Left ventricle myocardium inferior (tissue), 1 donor: ENCODE measurements around the gene JAM3. TPM values are rescaled to one million over a fixed set of nuclear protein-coding genes. Genes with fewer than 3 reads are reported as not detected.

ENCODE experiments used
- DNase-seq: peaks from one replicate; pipeline ENCODE4 v3.0.0-alpha.2; 2020
- H3K27ac ChIP-seq: fragments of 200-600 bp; replicated peaks from 2 replicates; pipeline ENCODE4 v1.8.0; 2021
- H3K27me3 ChIP-seq: fragments of 200-600 bp; 2 replicates; pipeline ENCODE4 v1.8.0; 2021; ENCODE audit warnings: low read depth
- H3K36me3 ChIP-seq: fragments of 200-600 bp; 2 replicates; pipeline ENCODE4 v1.8.0; 2021
- H3K4me1 ChIP-seq: fragments of 200-600 bp; 2 replicates; pipeline ENCODE4 v1.8.0; 2021
- H3K4me3 ChIP-seq: fragments of 200-600 bp; 2 replicates; pipeline ENCODE4 v1.8.0; 2021; ENCODE audit warnings: mild to moderate bottlenecking, moderate library complexity
- H3K9me3 ChIP-seq: fragments of 200-600 bp; replicated peaks from 2 replicates; pipeline ENCODE4 v1.8.0; 2021
- intact Hi-C: fragments of 100-400 bp; cut with micrococcal nuclease; formaldehyde crosslinking; loops from one replicate; pipeline ENCODE4 v1.11.0; 2022
- total RNA-seq: library from RNA; stranded (reverse); fragmentation: NEBNext Ultra II Directional; extraction: Animal tissue kit (Norgen Biotek cat#: 25700); gene quantifications from one replicate; pipeline ENCODE4 v1.2.1, GENCODE V29; 2021
- TF ChIP-seq, protein P1 (sequence below): fragments of 200-600 bp; IDR thresholded peaks from 2 replicates; pipeline ENCODE4 v1.8.0; 2021; ENCODE audit warnings: antibody characterized with exemption, mild to moderate bottlenecking, borderline replicate concordance
- donor health status: DM: no; HTN: yes; CAD: no; lungs with severe emphysema.

Gene JAM3
- total RNA-seq, 1 donor from 2014 or later, result 36.2 TPM

DNA sequence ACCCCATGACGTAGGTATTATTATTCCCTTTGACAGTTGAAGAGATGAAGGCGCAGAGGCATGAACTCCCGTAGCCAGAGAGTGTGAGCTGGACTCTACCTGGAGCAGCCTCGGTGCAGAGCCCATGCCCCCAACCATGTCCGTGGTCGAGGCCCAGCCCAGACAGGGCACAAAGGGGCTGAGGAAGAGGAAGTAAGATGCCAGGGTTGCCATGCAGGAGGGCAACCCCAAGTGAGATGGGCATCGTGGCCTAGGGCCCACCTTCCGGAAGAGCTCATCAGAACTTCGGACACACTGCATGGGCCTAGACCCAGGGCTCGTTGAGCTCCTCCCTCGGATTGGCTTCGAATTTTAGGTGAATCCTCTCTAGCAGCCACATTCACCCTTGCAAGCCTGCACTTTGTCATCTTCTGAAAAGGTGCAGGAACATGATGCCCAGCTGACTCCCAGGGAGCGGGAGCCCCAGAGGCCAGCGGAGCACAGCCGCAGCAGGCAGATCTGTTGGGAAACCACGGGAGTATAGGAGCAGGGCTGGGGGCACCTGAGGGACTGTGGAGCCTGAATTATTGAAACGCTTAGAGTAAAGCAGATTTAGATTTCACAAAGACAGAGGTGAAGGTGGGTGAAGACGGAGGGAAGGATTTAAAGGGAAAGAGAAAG is 29.0 kb upstream of the JAM3 start:
- no peaks in the 10 kb centered on the region for H3K27me3 ChIP-seq
- DNase-seq, result no peak
- no peaks in the 10 kb centered on the region for H3K36me3 ChIP-seq
- no peak overlapping the region for H3K4me3 ChIP-seq
- intact Hi-C loops, result no loop called here
- TF ChIP-seq, protein P1, sequence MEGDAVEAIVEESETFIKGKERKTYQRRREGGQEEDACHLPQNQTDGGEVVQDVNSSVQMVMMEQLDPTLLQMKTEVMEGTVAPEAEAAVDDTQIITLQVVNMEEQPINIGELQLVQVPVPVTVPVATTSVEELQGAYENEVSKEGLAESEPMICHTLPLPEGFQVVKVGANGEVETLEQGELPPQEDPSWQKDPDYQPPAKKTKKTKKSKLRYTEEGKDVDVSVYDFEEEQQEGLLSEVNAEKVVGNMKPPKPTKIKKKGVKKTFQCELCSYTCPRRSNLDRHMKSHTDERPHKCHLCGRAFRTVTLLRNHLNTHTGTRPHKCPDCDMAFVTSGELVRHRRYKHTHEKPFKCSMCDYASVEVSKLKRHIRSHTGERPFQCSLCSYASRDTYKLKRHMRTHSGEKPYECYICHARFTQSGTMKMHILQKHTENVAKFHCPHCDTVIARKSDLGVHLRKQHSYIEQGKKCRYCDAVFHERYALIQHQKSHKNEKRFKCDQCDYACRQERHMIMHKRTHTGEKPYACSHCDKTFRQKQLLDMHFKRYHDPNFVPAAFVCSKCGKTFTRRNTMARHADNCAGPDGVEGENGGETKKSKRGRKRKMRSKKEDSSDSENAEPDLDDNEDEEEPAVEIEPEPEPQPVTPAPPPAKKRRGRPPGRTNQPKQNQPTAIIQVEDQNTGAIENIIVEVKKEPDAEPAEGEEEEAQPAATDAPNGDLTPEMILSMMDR, result no peak
- peak overlapping the region; percentile 63 for H3K27ac ChIP-seq
- H3K4me1 ChIP-seq, result peaks cover 72% of the 10 kb centered on the region
- H3K9me3 ChIP-seq, result no peaks in the 10 kb centered on the region

DNA sequence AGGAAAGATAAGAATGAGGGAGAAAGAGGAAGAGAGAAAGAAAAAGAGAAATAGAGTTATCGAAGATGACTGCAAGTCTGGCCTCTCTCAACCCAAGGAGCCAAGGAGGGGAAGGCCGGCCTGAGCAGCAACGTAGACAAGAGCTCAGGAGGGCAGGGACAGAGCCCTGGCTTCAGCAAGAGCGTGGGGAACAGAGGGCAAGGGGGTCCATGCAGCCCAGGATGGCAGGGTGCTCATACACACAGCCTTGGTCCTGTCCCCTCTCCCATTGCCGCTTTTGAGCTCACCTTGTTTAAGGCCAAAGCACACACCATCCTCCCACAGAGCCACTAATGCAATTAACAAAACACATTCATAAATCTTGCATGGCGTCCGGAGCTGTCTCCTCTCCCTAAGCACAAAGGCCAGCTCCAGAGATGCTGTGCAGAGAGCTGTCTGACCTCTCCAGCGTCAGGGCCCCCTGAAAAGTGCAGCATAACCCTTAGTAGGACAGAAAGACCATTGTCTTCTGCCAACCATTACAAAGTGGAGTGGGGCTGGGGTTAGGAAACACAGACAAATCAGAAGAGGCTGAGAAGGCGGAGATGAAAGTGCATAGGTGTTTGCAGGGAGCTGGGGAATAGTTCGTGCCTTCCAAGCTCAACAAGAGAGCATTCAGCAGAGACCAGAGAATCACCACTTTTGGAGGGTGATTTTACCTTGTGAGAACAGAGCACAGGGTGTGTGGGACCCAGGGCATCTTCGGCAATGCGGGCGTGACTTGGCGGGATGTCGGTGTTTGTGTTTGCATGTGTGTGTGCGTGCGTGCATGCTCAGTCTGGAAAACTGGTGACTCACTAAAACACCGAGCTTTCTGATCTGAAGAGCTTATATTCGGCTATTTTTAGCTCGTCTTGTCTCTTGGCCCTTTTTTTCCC is 28.2 kb upstream of the JAM3 start:
- H3K36me3 ChIP-seq, result no peaks in the 10 kb centered on the region
- H3K27ac ChIP-seq, result peak overlapping the region; percentile 38
- DNase-seq, result no peak
- H3K27me3 ChIP-seq, result no peaks in the 10 kb centered on the region
- H3K9me3 ChIP-seq, result no peaks in the 10 kb centered on the region
- H3K4me1 ChIP-seq, result peaks cover 70% of the 10 kb centered on the region
- H3K4me3 ChIP-seq, result no peak overlapping the region
- TF ChIP-seq, protein P1, result no peak
- intact Hi-C loops, result no loop called here

- H3K27me3 ChIP-seq, result no peaks in the 10 kb centered on the region
- H3K9me3 ChIP-seq, result no peaks in the 10 kb centered on the region
- TF ChIP-seq, protein P1, result no peak
- H3K36me3 ChIP-seq, result no peaks in the 10 kb centered on the region
- H3K4me3 ChIP-seq, result no peak overlapping the region
- peaks cover 66% of the 10 kb centered on the region for H3K4me1 ChIP-seq
- peak overlapping the region; percentile 38 for H3K27ac ChIP-seq
- intact Hi-C loops, result no loop called here
- no peak for DNase-seq
These were observed 27.5 kb upstream of the JAM3 start for GRCh38 chr11:134041349-134041748.

DNA sequence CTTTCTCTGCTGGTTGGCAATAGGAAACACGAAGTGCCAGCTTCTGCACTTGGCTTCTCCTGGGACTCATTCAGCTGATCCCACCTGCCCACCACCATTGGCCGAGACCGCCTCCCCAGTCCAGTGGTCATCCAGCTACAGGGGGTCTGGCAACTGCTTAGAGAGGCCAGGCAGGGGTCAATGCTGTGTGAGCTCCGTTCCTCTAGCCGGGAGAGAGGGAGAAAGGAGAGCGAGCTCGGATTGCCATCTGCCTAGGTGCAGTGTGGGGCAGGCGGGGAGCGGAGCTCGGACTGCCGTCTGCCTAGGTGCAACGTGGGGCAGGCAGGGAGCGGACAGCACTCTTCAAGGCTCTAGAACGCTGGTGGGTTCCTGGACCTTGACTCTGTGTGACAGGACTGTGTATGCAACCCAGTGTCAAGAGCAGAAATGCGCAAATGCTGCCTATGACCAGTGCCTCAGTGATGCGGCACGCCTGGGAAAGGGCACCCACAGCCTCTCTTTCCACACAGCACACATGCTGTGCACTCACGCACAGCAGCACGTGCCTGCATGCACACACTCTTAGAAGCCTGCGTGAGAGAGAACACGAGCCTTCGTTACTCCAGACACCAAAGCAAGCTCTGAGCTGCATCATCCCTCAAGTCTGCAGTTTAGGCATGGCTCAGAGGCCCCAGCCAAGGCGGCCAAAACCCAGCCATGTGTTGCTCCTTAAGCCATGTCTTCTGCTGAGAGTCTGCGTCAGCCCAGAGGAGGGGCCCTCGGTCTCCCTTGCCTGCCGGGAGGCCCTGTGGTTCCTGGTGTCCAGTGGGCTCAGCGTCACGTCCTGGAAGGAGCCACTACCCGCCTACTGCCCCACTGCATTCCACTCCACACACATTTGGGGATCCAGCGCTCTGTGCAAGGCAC is 26.8 kb upstream of the JAM3 start:
- no peak for DNase-seq
- H3K36me3 ChIP-seq, result no peaks in the 10 kb centered on the region
- peaks cover 66% of the 10 kb centered on the region for H3K4me1 ChIP-seq
- H3K4me3 ChIP-seq, result no peak overlapping the region
- intact Hi-C loops, result no loop called here
- no peak overlapping the region for H3K27ac ChIP-seq
- TF ChIP-seq, protein P1, result no peak
- no peaks in the 10 kb centered on the region for H3K9me3 ChIP-seq
- H3K27me3 ChIP-seq, result no peaks in the 10 kb centered on the region

DNA sequence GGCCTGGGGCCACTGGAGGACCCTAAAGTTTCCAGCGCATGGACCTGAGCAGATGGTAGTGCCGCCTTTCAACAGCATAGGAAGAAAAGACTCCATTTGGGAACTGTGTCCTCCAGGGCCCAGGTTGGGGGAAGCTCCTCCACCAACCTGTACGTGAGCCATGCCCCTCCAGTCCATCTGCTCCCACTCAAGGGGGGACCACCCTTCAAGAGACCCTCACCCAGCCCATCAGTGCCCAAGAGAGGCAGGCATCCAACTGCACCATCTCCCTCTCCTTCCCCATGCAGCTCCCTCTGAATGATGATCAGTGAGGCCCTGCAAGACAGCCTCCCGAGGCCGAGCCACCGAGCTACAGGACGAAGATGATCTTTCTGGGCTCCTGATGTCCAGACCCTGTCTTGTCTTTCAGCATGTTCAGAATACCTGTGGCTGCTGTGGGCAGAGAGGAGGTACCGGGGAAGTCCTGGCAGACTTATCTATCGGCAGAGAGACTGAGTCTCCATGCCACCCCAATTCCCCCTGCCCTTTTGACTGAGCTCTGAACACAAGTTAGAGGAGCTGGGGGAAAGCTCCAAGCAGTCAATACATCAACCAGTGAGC is 25.0 kb upstream of the JAM3 start:
- Histone ChIP-seq H3K4me3 (no peak overlapping the region), H3K36me3 (no peaks in the 10 kb centered on the region), H3K4me1 (peaks cover 58% of the 10 kb centered on the region), H3K9me3 (no peaks in the 10 kb centered on the region), H3K27ac (no peak overlapping the region), H3K27me3 (no peaks in the 10 kb centered on the region)
- no peak for DNase-seq
- intact Hi-C loops, result no loop called here
- TF ChIP-seq, protein P1, result no peak
